ENCODE results near the gene PABPC1L. TPM values are rescaled to one million over a fixed set of nuclear protein-coding genes. Genes with fewer than 3 reads are reported as not detected.

PABPC1L gene
- total RNA-seq, 6 donors from 2014 or later, result 15.7 to 130 (median 43.7) TPM

DNA sequence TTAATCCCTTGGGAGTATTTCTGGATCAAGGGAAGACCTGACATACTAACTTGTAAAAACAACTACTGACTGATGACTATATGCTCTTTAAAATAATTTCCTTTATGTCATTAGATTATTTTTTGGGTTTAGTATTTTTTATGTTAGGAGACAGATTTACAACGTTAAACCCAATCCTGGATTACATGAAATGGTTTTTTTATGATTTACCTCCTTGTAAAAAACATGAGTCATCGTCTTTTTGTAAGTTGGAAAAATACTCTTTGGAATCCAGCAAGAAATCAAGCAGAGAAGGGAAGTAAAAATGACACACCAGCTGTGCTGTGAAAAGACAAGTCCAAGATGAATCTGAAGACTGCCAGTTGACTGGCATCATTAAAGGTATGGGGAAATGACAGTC, 63.2 kb downstream of the PABPC1L start:
- 68 to 76% methylated on average over 2 of the region's 2 CpGs for WGBS, 2 donors
- no peak for DNase-seq
- TF ChIP-seq, protein P1, sequence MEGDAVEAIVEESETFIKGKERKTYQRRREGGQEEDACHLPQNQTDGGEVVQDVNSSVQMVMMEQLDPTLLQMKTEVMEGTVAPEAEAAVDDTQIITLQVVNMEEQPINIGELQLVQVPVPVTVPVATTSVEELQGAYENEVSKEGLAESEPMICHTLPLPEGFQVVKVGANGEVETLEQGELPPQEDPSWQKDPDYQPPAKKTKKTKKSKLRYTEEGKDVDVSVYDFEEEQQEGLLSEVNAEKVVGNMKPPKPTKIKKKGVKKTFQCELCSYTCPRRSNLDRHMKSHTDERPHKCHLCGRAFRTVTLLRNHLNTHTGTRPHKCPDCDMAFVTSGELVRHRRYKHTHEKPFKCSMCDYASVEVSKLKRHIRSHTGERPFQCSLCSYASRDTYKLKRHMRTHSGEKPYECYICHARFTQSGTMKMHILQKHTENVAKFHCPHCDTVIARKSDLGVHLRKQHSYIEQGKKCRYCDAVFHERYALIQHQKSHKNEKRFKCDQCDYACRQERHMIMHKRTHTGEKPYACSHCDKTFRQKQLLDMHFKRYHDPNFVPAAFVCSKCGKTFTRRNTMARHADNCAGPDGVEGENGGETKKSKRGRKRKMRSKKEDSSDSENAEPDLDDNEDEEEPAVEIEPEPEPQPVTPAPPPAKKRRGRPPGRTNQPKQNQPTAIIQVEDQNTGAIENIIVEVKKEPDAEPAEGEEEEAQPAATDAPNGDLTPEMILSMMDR (IDR thresholded peaks at IDR 0.05), result no peak
- TF ChIP-seq EP300 (IDR thresholded peaks at IDR 0.05), result no peak
- no peak for TF ChIP-seq POLR2A (IDR thresholded peaks at IDR 0.05)
- Histone ChIP-seq H3K36me3 (peaks cover 16 to 48% (median 37%) of the 10 kb centered on the region in 4 donors), H3K9me3 (no peaks in the 10 kb centered on the region), H3K4me1 (peaks cover 17 to 29% (median 21%) of the 10 kb centered on the region in 4 donors), H3K27ac (no peak overlapping the region), H3K4me3 (no peak overlapping the region), H3K27me3 (no peaks in the 10 kb centered on the region)
- no peak for ATAC-seq (ENCODE audit: low FRiP score in 2 of 2)

DNA sequence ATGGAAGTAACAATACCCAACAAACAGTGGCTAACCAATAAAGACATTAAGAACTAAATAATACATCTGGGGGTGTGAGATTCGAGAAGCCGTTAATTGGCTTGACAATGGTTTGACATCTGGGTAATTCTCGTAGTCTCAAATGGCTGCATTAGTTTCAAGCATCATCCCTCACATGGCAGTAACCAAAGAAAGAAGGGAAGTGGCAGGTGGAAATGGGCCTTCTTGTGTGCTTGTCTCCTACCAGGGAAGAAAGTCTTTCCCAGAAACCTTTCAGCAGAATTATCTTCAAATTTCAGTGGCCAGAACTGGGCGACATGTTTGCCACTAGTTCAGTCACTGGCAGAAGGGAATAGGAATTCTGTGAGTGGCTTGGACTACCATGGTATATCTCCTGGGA, 66.8 kb downstream of the PABPC1L start:
- ATAC-seq (ENCODE audit: low FRiP score in 2 of 2) (no peak), DNase-seq (no peak)
- no peaks in the 10 kb centered on the region for H3K9me3 ChIP-seq
- H3K36me3 ChIP-seq, result peaks cover 16 to 85% (median 43%) of the 10 kb centered on the region in 4 donors
- peaks cover 10 to 27% (median 24%) of the 10 kb centered on the region in 4 donors for H3K4me1 ChIP-seq
- peak overlapping the region in 1 of 4 donors; percentile 35 for H3K27ac ChIP-seq
- H3K27me3 ChIP-seq, result no peaks in the 10 kb centered on the region
- 79 to 94% methylated on average over 4 of the region's 4 CpGs for WGBS, 2 donors
- H3K4me3 ChIP-seq, result no peak overlapping the region
- TF ChIP-seq, protein P1 (IDR thresholded peaks at IDR 0.05), result no peak
- TF ChIP-seq POLR2A (IDR thresholded peaks at IDR 0.05), result no peak
- no peak for TF ChIP-seq EP300 (IDR thresholded peaks at IDR 0.05)
- TF ChIP-seq POLR2AphosphoS5 (IDR thresholded peaks at IDR 0.05), result no peak

DNA sequence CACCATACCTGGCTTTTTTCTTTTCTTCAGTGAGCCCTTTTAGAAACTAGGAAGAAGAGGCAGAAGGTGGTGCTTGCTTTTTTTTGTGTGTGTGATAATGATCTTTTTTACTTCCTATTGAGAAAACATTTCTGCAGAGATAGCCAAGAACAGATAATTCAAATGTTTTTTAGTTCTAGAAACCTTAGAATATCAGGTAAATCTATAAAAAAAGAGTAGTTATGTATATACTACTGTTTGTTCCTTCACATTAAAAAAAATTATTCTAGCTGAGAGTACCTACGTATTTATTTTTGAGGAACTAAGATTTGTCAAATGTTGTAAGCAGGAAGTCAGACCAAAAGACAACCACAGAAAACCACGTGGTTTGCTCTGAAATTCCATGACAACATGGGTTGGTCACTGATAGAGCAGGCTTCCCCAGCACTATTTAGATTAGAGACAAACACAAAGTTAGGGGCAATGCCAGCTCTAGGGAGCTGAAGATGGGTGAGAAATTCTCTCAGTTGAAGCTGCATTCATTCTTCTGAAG, 69.3 kb downstream of the PABPC1L start:
- Histone ChIP-seq H3K36me3 (peaks cover 12 to 82% (median 39%) of the 10 kb centered on the region in 4 donors), H3K27me3 (no peaks in the 10 kb centered on the region), H3K9me3 (no peaks in the 10 kb centered on the region), H3K4me3 (peak overlapping the region in 1 of 4 donors; percentile 7), H3K27ac (peak overlapping the region; percentile 65 to 87 (median 76)), H3K4me1 (peaks cover 10 to 27% (median 19%) of the 10 kb centered on the region in 4 donors)
- peak in 1 of 2 donors; percentile 72 for DNase-seq
- ATAC-seq (ENCODE audit: low FRiP score in 2 of 2), result peak; percentile 78 to 88
- 9 to 39% methylated on average over 2 of the region's 2 CpGs for WGBS, 2 donors
- TF ChIP-seq POLR2AphosphoS5 (IDR thresholded peaks at IDR 0.05) (no peak), EP300 (IDR thresholded peaks at IDR 0.05) (peak in 1 of 4 donors; percentile 25), POLR2A (IDR thresholded peaks at IDR 0.05) (peak in 1 of 4 donors; percentile 27)

DNA sequence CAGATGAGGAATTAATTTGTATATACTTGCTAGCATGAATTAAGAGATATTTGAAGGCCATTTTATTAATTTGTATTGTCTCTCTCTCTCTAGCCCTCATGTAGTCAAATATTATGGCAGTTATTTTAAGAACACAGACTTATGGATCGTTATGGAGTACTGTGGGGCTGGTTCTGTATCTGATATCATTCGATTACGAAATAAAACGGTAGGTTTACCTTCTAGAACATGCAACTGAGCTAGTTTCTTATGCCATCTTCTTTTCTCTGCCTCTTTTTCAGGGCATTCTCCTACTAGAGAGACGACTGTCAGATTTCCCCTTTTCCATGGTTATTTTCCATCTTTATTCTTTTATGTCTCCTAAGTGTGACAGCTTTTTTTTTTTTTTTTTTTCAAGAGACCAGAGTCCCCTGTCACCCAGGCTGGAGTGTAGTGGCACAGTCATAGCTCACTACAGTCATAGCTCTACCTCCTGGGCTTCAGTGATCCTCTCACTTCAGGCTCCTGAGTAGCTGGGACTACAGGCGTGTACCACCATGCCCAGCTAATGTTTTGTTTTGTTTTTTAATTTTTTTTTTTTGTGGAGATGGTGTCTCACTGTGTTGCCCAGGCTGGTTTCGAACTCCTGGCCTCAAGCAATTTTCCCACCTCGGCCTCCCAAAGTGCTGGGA, 72.0 kb downstream of the PABPC1L start:
- peaks cover 3 to 81% (median 23%) of the 10 kb centered on the region in 4 donors for H3K36me3 ChIP-seq
- 83 to 90% methylated on average over 8 of the region's 8 CpGs for WGBS, 2 donors
- TF ChIP-seq POLR2A (IDR thresholded peaks at IDR 0.05), result no peak
- no peak for TF ChIP-seq EP300 (IDR thresholded peaks at IDR 0.05)
- no peak for TF ChIP-seq POLR2AphosphoS5 (IDR thresholded peaks at IDR 0.05)
- TF ChIP-seq, protein P1 (IDR thresholded peaks at IDR 0.05), result no peak
- DNase-seq (no peak), ATAC-seq (ENCODE audit: low FRiP score in 2 of 2) (no peak)
- H3K27me3 ChIP-seq, result no peaks in the 10 kb centered on the region
- H3K9me3 ChIP-seq, result no peaks in the 10 kb centered on the region
- no peak overlapping the region for H3K4me3 ChIP-seq
- H3K4me1 ChIP-seq, result peaks cover 10 to 31% (median 22%) of the 10 kb centered on the region in 4 donors
- H3K27ac ChIP-seq, result peak overlapping the region in 1 of 4 donors; percentile 7

DNA sequence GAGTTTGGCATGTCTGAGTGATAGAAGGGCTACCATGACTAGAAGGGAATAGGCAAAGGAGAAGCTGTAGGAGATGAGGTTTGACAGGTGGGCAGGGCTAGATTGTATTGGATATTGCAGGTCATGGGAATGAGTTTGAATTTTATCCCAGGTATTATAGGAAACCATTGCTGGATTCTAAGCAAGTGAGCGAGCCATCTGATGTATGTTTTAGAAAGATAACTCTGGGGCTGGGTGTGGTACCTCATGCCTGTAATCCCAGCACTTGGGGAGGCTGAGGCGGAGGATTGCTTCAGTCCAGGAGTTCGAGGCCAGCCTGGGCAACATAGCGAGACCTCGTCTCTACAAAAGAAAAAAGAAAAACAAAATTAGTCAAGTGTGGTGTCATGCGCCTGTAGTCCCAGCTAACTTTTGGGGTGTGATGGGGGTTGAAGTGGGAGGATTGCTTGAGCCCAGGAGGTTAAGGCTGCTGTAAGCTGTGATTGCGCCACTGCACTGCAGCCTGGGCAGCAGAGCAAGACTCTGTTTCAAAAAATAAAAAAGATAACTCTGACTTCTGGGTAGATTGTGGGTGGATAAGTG, 73.3 kb downstream of the PABPC1L start:
- Histone ChIP-seq H3K27me3 (no peaks in the 10 kb centered on the region), H3K4me1 (peaks cover 10 to 31% (median 21%) of the 10 kb centered on the region in 4 donors), H3K9me3 (no peaks in the 10 kb centered on the region), H3K36me3 (peaks cover 3 to 81% (median 26%) of the 10 kb centered on the region in 4 donors), H3K27ac (no peak overlapping the region), H3K4me3 (no peak overlapping the region)
- TF ChIP-seq EP300 (IDR thresholded peaks at IDR 0.05) (no peak), POLR2AphosphoS5 (IDR thresholded peaks at IDR 0.05) (no peak), POLR2A (IDR thresholded peaks at IDR 0.05) (no peak)
- TF ChIP-seq, protein P1 (IDR thresholded peaks at IDR 0.05), result no peak
- ATAC-seq (ENCODE audit: low FRiP score in 2 of 2), result no peak
- WGBS, 2 donors, result 95 to 96% methylated on average over 7 of the region's 7 CpGs
- DNase-seq, result no peak

Measured in upper lobe of left lung (tissue), 6 donors.